Cortex of kidney (tissue), 1 donor: Measurements from ENCODE around the gene UROC1.

Experiments
- DNase-seq: peaks from one replicate; lab custom pipeline; 2025; lab: John Stamatoyannopoulos, UW

The UROC1 gene

DNA sequence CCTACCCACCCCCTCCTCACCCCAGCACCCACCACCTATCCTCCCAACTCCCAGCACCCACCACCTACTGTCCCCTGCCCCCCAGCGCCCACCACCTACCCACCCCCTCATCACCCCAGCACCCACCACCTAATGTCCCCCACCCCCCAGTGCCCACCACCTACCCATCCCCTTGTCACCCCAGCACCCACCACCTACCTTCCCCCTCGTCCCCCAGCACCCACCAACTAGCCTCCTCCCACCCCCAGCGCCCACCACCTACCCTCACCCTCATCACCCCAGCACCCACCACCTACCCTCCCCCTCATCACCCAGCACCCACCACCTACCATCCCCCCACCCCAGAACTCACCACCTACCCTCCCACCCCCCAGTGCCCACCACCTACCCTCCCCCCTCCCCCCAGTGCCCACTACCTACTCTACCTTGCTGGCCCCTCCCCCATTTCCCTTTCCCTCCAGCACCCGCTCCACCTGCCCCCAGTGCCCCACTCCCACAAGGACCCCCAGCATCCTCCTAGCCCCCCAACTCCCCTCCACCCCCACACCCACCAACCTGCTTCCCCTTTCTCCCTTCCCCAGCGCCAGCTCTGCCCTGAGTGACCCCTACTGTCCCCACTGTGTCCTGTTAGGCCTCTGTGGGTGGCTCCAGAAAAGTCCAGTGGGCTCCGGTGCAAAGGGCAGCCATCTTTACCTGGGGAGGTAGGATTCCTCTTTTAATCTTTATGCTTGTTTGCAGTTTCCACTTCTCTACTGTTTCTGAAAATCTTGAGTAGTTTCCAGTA lies 1.2 kb downstream of the UROC1 start:
- no peak for DNase-seq

DNA sequence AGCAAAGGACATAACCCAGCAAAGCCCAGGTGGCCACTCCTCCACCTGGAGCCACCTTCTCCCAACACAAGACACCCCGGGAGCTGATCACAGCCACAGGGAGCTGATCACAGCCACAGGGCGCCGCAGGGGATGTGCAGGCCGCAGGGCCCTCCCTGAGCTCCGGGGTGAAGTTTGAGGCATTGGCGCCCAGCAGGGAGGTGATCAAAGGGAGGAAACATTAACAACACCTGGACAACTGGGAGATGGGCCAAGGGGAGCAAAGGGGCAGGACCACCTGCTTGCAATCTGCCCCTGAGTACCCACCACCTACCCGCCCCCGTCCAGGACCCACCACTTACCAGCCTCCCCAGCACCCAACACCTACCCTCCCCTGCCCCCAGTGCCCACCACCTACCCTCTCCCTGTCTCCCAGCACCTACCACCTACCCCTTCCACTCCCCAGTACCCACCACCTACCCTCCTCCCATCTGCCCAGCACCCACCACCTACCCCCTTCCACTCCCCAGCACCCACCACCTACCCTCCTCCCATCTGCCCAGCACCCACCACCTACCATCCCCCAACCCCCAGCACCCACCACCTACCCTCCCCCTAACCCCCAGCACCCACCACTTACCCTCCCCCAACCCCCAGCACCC lies 2.4 kb downstream of the UROC1 start:
- DNase-seq = no peak

DNA sequence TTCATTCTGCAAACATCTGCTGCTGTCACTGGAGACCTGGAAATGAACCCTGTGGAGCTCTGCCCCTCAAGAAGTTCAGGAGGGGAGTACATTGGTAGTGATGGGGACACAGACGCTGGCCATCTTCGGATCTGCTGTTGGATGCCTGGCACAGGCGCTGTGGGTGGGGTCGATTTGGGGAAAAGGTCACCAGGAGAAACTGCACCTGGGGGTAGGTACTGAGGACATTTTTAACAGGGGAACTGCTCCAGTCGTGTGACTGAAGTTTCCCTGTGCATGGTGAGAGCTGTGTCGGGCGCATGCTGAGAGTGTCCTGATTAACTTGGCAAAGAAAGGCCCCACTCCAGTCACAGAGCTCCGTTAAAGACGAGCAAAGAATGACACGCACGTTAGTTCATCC lies 3.4 kb downstream of the UROC1 start:
- no peak for DNase-seq

DNA sequence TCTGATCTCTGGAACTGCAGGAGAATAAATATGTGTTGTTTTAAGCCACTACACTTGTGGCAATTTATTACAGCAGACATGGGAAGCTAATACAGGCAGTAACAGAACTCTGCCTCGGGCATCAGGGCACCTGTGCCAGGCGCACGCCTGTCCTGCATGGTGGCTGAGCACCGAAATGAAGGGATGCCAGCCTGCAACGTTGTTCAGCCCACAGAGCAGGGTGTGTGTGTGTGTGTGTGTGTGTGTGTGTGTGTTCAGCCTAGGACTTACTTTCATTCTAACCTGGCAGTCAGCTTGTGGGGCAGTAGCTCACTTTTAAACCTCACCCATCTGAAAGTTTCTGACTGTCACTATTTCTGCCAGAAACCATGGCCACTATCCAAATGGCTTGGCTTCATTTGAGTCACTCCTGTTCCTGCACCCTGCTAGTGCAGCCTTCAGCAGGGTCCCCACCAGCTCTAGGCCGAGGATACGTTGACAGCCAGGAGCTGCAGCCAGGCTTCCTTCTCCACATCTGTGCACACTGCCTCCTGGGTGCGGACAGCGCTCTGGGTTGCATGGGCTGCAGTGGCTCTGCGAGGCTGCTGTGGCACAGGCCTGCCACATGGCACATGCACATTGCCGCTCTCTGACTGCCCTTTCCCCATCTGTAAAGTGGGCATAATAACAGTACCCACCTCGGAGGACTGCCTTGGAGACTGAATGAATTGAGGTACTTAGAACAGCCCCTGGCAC lies 4.5 kb downstream of the UROC1 start:
- no peak for DNase-seq

DNA sequence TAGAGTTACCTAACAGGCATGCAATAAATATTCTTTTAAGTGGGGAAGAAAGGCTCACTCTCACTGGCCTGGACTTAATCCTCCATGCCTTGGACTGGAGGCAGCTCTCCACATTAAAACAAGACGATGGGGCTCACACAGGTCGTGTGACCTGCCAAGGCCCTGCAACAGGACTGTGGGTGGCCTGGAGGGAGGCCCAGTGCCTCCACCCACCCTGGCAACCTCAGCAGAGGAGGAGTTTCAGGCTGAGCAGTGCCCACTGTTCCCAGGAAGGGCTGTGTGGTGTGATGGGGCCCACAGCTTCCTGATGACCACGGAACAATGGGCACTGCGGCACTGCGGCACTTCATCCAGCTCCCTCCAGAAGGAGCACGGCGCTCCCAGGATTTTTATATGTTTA lies 5.5 kb downstream of the UROC1 start:
- no peak for DNase-seq

DNA sequence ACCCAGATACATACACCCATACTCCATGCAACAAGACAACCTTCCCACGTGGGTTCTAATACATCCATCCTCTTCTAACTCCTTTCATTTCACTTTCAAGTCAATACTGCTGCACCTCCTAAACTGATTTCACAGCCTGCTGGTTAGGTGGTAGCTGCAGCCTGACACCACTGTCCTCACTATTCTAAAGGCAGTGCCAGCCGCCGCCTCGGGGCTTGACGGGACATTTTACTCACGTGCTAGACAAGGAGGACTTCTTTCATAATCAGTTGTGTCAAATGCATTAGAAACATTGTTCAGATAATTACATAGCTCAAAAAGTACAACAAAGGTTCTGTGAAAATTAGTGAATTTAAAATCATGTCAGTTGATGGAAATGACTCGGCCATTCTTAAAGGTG lies 6.3 kb downstream of the UROC1 start:
- no peak for DNase-seq

DNA sequence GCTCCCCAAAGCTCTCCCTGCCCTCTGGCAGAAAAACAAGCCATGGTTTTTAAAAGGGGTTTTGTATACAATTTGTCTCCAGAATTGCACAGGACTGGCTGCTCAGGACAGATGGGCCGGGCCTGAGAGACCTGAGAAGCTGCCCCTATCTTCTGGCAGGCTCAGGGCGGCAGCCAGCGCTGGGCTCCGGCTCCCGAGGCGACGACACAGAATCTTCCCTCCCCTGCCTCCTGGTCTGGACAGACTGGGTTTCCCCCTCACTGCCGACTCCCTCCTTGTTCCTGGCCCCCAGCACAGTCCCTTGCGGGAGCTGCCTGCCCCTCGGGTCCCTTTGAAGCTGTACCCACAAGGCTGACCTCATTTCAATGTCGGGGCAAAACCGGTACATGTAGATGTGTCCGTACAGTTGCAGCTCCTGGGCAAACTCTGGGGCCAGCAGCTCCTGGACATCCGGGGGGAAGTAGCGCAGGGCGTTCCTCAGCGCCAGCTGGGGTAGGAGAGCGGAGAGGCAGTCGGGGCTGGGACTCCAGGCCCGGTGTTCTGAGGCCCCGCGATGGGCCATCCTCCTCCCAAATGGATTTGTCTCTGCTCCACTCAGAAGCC lies 7.2 kb downstream of the UROC1 start:
- no peak for DNase-seq

DNA sequence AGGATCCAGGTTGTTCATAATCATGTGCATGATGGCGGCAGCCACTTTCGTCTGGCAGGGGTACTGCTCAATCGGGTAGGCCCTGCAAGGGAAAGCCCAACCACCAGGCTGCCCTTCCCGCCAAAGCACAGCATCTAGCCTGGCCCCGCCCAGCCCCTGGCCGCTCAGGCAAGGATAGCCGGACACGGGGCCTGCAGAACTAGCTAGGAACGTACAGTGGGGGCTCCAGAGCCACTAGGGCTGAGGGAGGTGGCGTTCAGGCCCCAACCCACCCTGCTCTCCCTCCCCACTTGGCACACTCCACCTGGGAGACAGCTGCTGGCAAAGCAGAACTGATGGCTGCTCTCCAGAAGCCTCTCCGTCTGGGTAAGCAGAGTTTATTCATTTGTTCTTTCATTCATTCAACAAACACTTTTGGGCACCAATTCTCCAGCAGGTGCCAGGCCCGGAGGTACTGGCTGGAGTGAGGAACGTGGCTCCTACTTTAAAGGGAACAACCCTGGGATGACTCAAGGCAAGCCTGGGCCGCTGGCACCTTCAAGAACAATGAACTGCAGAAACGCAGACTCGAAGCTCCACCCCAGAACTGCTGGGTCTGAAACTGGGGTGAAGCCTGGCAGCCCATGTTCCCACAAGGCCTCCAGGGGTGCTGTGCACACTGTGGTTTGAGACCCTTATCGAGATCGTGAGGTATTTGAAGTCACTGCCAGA lies 7.8 kb downstream of the UROC1 start:
- no peak for DNase-seq

DNA sequence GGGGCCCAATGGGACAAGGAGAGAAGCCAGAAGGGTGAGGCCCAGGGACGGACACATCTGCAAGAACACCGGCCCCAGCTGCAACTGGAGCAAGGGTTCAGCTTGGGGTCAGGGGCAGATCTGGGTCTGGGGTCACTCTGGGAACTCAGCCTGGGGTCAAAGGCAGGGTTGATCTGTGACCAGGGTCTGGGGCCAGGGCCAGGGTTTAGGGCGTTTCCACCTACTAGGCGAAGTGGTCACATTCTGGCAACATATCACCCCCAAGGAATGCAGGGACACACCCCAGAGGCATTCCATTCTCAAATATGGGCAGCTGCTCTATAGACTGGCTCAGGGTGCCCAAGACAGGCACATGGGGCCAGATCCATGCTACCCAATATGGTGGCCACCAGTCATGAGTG lies 9.0 kb downstream of the UROC1 start:
- DNase-seq = no peak

DNA sequence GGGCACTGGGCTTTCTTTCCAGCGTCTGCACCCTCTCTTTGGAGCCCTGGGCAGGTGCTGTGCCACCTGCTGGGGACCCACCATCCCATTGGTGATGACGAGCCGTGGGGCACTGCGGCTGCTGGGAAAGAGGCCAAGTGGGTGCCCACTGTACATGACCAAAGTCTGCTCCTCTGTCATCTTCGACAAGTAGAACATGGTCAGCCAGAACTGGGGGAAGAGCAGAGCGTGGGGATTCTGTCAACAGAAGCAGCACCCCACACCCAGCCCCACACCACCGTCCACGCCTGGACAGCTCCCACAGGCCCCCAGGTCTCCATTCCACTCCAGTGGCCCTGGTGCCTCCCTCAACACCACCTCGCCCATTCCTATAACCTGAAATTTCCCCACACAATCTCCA lies 9.7 kb downstream of the UROC1 start:
- no peak for DNase-seq

DNA sequence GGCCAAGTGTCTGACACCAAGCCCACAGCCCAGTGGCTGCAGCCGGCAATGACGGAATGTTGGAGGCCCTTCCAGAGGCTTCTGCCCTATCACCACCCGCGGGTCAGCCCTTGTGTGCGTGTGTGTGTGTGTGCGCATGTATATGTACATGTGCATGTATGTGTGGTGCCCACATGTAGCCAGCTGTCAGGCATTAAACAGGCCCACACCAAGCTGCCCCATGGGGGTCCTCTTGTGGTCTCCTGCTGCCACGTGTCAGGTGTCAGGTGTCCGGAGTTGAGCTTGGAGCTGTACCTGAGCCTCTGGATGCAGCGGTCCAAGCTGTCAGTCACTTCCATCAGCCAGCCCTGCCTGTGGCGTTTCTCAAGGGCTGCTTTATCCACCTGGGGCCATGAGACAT lies 13.9 kb downstream of the UROC1 start:
- DNase-seq = no peak

DNA sequence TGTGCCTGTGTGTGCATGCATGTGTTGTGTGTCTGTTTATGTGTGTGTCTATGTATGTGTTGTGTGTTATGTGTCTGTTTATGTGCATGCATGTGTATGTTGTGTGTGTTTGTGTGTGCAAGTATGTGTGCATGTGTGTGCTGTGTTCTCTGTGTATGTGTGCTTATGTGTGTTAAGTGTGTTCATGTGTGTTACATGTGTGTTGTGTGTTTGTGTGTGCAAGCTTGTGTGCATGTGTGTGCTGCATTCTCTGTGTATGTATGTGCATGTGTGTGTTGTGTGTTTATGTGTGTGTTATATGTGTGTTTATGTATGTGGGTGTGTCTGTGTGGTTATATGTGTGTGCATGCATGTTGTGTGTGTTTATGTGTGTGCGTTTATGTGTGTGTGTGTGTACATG lies 14.9 kb downstream of the UROC1 start:
- DNase-seq = no peak

DNA sequence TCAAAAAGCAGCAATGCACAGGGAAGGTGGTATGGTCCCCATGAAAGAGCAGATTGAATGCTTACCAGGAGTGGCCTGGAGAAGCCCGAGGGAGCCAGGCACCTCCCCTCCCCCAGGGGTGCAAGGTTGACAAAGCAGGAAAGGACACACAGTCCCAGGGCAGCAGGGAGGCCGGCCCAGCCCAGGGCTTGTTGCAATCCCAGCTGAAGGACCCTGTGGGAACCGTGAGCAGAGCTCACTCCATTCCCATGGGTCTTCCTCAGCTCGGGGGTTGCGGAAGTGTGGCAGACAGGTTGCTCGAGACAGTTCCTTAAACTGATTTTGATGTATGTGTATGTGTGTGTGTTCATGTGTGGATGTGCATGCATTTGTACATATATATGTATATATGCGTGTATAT lies 15.8 kb downstream of the UROC1 start:
- DNase-seq = no peak

DNA sequence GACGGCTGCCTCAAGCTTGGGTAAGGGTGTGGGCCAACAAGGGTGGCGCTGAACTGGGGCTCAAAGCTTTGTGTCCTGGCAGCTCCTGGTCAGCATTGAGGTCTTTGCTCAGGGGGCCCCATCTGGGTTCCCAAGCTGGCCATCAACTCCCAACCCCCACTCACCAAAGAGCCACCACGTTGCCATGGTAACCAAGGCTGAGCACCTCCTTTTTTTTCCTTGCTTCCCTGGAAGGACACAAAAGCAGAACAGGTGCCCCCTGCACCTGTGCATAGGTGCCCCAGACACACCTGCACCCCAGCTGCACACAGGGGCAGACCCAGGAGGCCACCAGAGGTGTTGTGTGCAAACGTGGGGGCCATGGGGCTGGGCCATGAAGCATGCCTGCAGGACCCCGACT lies 16.5 kb downstream of the UROC1 start:
- DNase-seq = no peak

DNA sequence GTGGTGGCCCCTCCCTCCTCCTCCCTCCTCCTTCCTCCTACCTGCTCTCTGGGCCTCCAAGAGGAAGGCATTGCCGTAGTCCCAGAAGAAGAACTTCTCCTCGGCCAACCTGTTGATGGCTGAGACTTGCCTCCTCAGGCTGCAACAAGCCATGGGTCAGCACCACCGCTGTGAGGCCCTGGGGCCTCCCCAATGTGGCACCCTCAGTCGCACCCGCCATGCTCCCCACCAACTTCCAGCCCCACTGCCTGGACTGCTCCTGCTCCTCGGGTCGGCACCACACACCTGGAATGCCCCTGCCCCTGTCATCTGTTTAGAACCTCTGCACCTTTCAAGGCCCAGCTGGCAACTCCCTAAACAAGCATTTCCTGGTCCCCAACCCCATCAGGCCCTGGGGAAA lies 17.6 kb downstream of the UROC1 start:
- DNase-seq = no peak

DNA sequence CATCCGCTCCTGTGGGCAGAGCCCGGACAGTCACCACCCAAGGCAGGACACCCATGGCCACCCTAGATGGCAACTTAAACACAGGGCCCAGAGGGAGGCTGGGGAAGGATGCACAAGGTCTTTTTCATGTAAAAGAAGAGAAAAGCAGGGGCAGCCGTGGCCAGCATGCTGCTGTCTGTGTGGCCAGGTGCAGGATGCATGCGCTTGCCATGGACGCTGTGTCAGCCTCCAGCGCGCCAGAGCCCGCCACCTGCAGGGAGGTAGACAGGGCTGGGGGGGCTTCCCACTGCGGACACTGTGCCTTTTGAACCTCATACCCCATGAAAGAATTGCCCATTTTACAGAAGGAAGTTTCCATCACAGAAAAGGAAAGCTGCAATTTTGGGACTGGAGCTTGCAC lies 18.2 kb downstream of the UROC1 start:
- DNase-seq = no peak

DNA sequence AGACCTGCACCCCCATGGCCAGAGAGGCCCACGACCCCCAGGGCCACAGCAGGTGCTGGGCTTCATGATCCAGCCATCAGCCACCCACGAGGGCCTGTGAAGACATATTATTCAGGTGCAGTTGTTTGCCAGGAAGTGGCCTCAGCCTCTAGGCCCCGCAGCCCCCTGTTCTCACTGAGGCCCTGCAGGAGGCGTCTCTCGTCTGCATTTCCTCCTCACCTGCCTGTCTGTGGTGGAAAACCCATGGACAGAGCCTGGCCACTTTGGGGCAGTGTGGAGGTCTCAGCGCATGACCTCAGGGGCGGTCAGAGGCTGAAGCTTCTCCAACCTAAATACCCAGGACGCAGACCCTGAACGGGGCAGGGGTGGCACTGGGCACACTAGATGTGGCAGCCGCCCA lies 18.6 kb downstream of the UROC1 start:
- DNase-seq = no peak

DNA sequence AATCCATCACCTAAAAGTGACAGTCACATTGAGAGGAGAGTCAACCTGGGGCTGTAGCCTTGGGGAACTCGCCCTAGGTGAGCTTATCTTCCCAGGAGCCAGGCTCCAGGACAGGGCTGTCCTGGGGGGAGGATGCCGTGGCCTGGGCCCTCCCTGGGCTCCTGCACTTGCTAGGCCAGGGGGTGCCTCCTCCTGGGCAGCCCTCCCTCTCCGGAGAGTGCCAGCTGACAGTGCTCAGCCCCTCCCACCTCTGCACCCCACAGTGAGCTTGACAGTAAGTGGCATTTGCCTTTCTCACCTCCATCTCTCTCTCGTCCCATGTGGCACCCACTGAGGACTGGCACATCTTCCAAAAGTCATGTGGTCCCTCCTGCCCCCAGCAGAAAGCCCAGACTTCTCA lies 19.1 kb downstream of the UROC1 start:
- no peak for DNase-seq

DNA sequence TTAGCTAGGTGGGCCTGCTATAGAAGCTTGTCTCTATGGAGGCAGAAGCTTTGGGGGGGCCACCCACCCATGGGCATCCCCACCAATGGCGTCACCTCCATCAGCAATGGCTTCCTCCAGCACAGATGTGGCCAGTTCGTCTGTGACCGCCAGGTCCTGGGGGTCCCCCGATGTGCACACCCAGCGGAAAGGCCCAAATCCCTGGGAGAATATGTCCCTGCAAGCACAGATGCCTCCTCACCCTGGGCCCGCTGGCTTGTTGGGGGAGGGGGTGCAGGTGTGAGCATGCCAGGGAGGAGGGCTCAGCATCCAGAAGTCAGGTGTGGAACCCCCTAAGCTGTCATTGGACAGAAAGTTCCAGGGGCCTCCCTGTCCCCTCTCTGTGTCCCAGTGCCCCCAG lies 19.6 kb downstream of the UROC1 start:
- DNase-seq = no peak

DNA sequence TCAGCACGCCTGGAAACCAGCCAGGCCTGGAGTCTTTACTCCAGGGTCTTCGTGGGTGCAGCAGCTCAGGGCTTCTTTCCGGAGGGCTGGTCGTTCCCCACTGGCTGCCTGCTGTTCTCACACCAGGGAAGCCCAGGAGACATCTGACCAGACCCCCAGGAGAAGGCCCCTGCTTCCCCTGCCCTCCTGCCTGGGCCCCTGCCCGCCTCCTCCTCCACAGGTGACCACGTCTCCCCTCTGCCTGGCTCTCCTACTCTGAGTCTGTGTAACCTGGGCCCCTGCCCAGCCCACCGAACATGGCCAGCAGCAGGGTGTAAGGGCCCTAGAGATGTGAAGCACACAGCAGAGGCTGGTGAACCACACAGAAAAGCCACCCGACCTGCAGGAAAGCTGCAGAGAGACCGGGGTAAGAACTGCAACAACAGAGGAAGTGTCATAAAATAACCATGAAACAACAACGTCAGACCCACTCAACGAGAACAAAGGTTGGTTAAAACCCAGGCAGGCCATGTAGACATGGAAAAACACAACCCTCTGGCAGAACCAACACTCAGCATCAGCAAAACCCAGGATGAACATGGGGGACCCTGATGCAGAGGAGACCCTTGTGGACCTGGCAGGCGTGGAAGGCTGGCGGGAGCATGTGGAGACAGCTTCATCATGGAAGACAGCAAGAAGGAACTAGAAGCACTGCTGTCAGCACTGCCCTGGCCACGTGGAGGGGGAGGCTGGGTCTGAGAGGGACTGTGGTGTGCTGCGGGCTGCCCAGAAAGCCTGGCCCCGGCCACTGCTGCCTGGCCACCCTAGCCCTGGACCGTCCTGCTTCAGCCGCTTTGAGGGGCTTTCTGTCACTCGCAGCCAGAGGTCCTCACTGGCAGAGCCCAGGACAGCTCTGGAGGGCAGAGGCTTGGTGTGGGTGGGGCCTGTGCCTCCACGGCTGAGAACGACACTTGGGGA lies 20.4 kb downstream of the UROC1 start:
- DNase-seq = no peak

DNA sequence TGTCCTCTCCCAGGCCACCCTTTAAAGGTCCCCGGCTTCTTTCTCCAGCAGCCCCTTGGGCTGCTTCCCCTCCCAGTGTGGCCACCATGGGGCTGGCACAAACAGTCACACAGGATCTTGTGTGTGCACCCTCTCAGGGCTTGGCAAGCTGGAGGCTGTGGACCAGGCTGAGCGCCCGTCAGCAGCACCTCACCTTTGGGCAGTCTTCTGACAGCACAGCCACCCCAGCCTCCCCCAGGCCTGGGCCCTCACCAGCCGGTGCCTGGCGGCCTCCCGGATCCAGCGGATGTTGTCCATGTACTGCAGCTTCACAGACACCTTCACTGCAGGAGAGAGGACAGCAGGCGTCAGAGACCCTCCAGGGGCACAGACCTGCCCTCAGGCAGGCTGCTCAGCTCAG lies 21.8 kb downstream of the UROC1 start:
- no peak for DNase-seq
